DMS114 treated with DMSO at 0.1 percent for 48 hours (cell line): ENCODE measurements around the gene FAM114A1.
"Not testable (repeated sequence)": the region's sequence is repeated elsewhere in the genome, so short reads cannot be mapped to it uniquely, and the experiment has no call there.

Source experiments
- DNase-seq: peaks from one replicate; lab custom pipeline; 2025; ENCODE audit not compliant: unreplicated experiment; lab: John Stamatoyannopoulos, UW

The FAM114A1 gene

GRCh38 chr4:38928974-38929373 lies 61.4 kb downstream of the FAM114A1 start:
- no peak for DNase-seq

GRCh38 chr4:38930204-38930603 lies 62.6 kb downstream of the FAM114A1 start:
- DNase-seq, result no peak

GRCh38 chr4:38930707-38931106 lies 63.1 kb downstream of the FAM114A1 start:
- no peak for DNase-seq

- DNase-seq, result no peak
Observed at GRCh38 chr4:38931125-38931524, 63.5 kb downstream of the FAM114A1 start.

GRCh38 chr4:38935391-38936073 lies 67.9 kb downstream of the FAM114A1 start:
- DNase-seq, result no peak

- DNase-seq, result no peak
Observed at GRCh38 chr4:38939165-38939564, 71.6 kb downstream of the FAM114A1 start.

- DNase-seq, result no peak
Observed at GRCh38 chr4:38940476-38940875, 72.9 kb downstream of the FAM114A1 start.

GRCh38 chr4:38941906-38942305 lies 74.3 kb downstream of the FAM114A1 start:
- not testable (repeated sequence) for DNase-seq

GRCh38 chr4:38943343-38943742 lies 75.7 kb downstream of the FAM114A1 start:
- no peak for DNase-seq

- no peak for DNase-seq
Observed at GRCh38 chr4:38944440-38944839, 76.8 kb downstream of the FAM114A1 start.

GRCh38 chr4:38946919-38947318 lies 79.3 kb downstream of the FAM114A1 start:
- no peak for DNase-seq

- DNase-seq, result no peak
Observed at GRCh38 chr4:38948551-38948950, 80.9 kb downstream of the FAM114A1 start.

- no peak for DNase-seq
Observed at GRCh38 chr4:38949411-38950051, 81.9 kb downstream of the FAM114A1 start.

GRCh38 chr4:38950159-38950558 lies 82.6 kb downstream of the FAM114A1 start:
- no peak for DNase-seq

GRCh38 chr4:38950734-38951133 lies 83.1 kb downstream of the FAM114A1 start:
- DNase-seq, result no peak

GRCh38 chr4:38951598-38951997 lies 84.0 kb downstream of the FAM114A1 start:
- no peak for DNase-seq

GRCh38 chr4:38952017-38952416 lies 84.4 kb downstream of the FAM114A1 start:
- DNase-seq, result no peak

GRCh38 chr4:38954727-38955126 lies 87.1 kb downstream of the FAM114A1 start:
- no peak for DNase-seq

GRCh38 chr4:38955957-38956356 lies 88.4 kb downstream of the FAM114A1 start:
- no peak for DNase-seq

GRCh38 chr4:38957261-38957815 lies 89.7 kb downstream of the FAM114A1 start:
- no peak for DNase-seq

GRCh38 chr4:38957893-38958292 lies 90.3 kb downstream of the FAM114A1 start:
- DNase-seq, result no peak

GRCh38 chr4:38958453-38959190 lies 91.0 kb downstream of the FAM114A1 start:
- DNase-seq, result no peak
